Liver (tissue), 9 donors: ENCODE data around the gene VAMP4. TPM values are rescaled to one million over a fixed set of nuclear protein-coding genes. Genes with fewer than 3 reads are reported as not detected.
A peak's percentile ranks its signal among the peaks of the same experiment; 100 is the strongest.

Source experiments
- DNase-seq: peaks from one replicate; pipeline ENCODE4 v3.0.0-alpha.2; 2017; ENCODE audit warnings: low spot score
- H3K27ac ChIP-seq, 2 donors: one replicate each; pipeline ENCODE4 v1.7.0; 2013; ENCODE audit warnings: inconsistent platforms in 2 of 2, low read length in 2 of 2, control low read depth in 1 of 2, low read depth in 1 of 2, mild to moderate bottlenecking in 1 of 2
- H3K27me3 ChIP-seq, 4 donors: one replicate each; pipeline versions ENCODE4 v1.6.1 to v1.7.0; 2013; ENCODE audit warnings: low read length in 3 of 4, inconsistent platforms in 1 of 4, mild to moderate bottlenecking in 1 of 4, moderate library complexity in 1 of 4; ENCODE audit not compliant: control insufficient read depth in 4 of 4, insufficient read depth in 4 of 4
- H3K36me3 ChIP-seq, 4 donors: one replicate each; pipeline versions ENCODE4 v1.6.1 to v1.7.0; 2013; ENCODE audit warnings: low read length in 3 of 4, mild to moderate bottlenecking in 3 of 4, low read depth in 1 of 4, moderate library complexity in 1 of 4; ENCODE audit not compliant: control insufficient read depth in 4 of 4, insufficient read depth in 3 of 4
- H3K4me1 ChIP-seq, 4 donors: one replicate each; pipeline versions ENCODE4 v1.6.1 to v1.7.0; 2013; ENCODE audit warnings: low read length in 3 of 4, mild to moderate bottlenecking in 3 of 4, moderate library complexity in 1 of 4; ENCODE audit not compliant: control insufficient read depth in 4 of 4, insufficient read depth in 4 of 4
- H3K4me3 ChIP-seq, 3 donors: one replicate each; pipeline versions ENCODE4 v1.6.1 to v1.7.0; 2013; ENCODE audit warnings: low read length in 3 of 3, control low read depth in 1 of 3, low read depth in 1 of 3, mild to moderate bottlenecking in 1 of 3
- H3K9ac ChIP-seq, 2 donors: one replicate each; pipeline ENCODE4 v1.7.0; 2013; ENCODE audit warnings: low read length in 2 of 2, mild to moderate bottlenecking in 2 of 2, moderate library complexity in 2 of 2, control low read depth in 1 of 2, low read depth in 1 of 2
- H3K9me3 ChIP-seq, 4 donors: one replicate each; pipeline versions ENCODE4 v1.6.1 to v1.7.0; 2013; ENCODE audit warnings: low read length in 3 of 4; ENCODE audit not compliant: control insufficient read depth in 4 of 4
- ATF3 ChIP-seq: IDR thresholded peaks from 2 replicates; pipeline ENCODE4 v1.6.1; 2016; ENCODE audit warnings: antibody characterized with exemption
- FOXA2 ChIP-seq: IDR thresholded peaks from 2 replicates; pipeline ENCODE4 v1.6.1; 2016; ENCODE audit warnings: antibody characterized with exemption
- GABPA ChIP-seq, 2 donors: IDR thresholded peaks in 1 of 2; conservative IDR thresholded peaks in 1 of 2; 2 replicates each; pipeline ENCODE4 v1.6.1; 2016; ENCODE audit warnings: antibody characterized with exemption in 2 of 2, mild to moderate bottlenecking in 1 of 2, moderate library complexity in 1 of 2
- HNF4G ChIP-seq: IDR thresholded peaks from 2 replicates; pipeline ENCODE4 v1.6.1; 2016; ENCODE audit warnings: antibody characterized with exemption
- NR2F2 ChIP-seq: IDR thresholded peaks from 2 replicates; pipeline ENCODE4 v1.6.1; 2016; ENCODE audit warnings: antibody characterized with exemption
- RAD21 ChIP-seq, 2 donors: IDR thresholded peaks; 2 replicates each; pipeline ENCODE4 v1.6.1; 2016; ENCODE audit warnings: antibody characterized with exemption in 2 of 2, mild to moderate bottlenecking in 2 of 2
- REST ChIP-seq: IDR thresholded peaks from 2 replicates; pipeline ENCODE4 v1.6.1; 2016; ENCODE audit warnings: antibody characterized with exemption, mild to moderate bottlenecking
- RXRA ChIP-seq, 2 donors: IDR thresholded peaks; 2 replicates each; pipeline ENCODE4 v1.6.1; 2017 to 2018; ENCODE audit warnings: antibody characterized with exemption in 2 of 2, mild to moderate bottlenecking in 1 of 2
- SP1 ChIP-seq: IDR thresholded peaks from 2 replicates; pipeline ENCODE4 v1.6.1; 2018; ENCODE audit warnings: antibody characterized with exemption, mild to moderate bottlenecking
- TAF1 ChIP-seq: conservative IDR thresholded peaks from 2 replicates; pipeline ENCODE4 v1.6.1; 2016; ENCODE audit warnings: antibody characterized with exemption, mild to moderate bottlenecking
- YY1 ChIP-seq: IDR thresholded peaks from 2 replicates; pipeline ENCODE4 v1.6.1; 2016; ENCODE audit warnings: antibody characterized with exemption, mild to moderate bottlenecking
- WGBS: extraction: QIAGEN DNeasy Blood & Tissue Kit; methylation state at CpG from one replicate; pipeline ENCODE4 v1.1.7; 2013; 5-methylcytosine and 5-hydroxymethylcytosine counted together
- polyA plus RNA-seq, 2 donors: library from polyadenylated mRNA; stranded (reverse) in 1 of 2; unstranded in 1 of 2; fragments of 200-250 nt in 1 of 2; fragments of >200 nt in 1 of 2; fragmentation: Nextera tagmentation in 1 of 2; extraction: Ambion mirVana in 1 of 2; gene quantifications; one replicate each; pipeline versions ENCODE4 v1.2.1 to v1.2.3, GENCODE V29; 2013 to 2015
- total RNA-seq, 2 donors: library from RNA; depleted of rRNA; stranded (reverse); fragments of >200 nt; gene quantifications; one replicate each; pipeline ENCODE4 v1.2.3, GENCODE V29; 2014
- TF ChIP-seq, protein P1 (sequence below): IDR thresholded peaks from 2 replicates; pipeline ENCODE4 v1.6.1; 2016; ENCODE audit warnings: antibody characterized with exemption
- donor health status: healthy.
- donor health status: healthy.
- donor health status: healthy.
- donor health status: healthy.
- donor health status: healthy.

VAMP4 gene, protein sequence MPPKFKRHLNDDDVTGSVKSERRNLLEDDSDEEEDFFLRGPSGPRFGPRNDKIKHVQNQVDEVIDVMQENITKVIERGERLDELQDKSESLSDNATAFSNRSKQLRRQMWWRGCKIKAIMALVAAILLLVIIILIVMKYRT
- total RNA-seq (1 to 10 TPM; 4.7 to 4.9 TPM), polyA plus RNA-seq (1 to 10 TPM; 4.0 to 6.1 TPM)

DNA sequence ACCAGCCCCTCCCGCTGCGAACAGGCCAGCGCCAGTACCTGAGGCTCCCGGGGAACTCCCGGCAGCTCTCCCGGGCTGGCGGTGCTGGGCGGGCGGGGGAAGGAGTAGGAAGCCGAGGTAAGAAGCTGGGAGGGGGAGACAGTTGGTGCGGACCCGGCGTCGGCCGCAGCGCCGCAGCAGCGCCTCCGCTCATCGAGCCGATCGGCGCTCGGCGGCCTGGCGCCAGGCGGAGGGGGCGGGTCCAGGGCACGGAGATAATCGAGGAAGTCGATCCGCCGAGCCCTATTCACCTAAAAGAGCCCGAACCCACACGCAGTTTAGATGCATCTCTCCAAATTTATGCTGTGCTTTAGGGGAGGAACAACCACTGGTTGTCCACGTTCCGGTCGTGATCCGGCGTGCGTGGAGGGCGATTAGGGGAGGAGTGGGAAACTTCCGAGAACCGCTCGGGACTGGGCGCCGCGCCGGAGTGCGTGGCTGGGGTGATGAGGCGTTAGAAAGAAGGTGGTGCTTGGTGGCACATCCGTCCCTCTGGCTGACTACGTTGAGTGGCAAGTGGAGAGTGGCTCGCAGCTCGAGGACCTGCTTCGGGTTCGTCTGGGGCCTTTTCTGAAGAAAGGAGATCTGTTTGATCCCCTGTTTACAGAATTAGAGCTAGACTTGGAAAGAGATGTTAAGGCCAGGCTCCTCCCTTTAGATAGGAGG, at the start of gene VAMP4:
TSS of gene VAMP4 (minus strand) at position 194 of the 705 bp plus-strand sequence. CDS start 3,651 bp downstream, outside the sequence.
- peak; percentile 88 for DNase-seq
- Histone ChIP-seq H3K36me3 (peaks cover 0 to under 1% (median 0%) of the 10 kb centered on the region in 4 donors), H3K9me3 (no peaks in the 10 kb centered on the region), H3K9ac (peak within 1 kb of the TSS; percentile 91 to 98), H3K27ac (peak within 1 kb of the TSS; percentile 93 to 98), H3K27me3 (no peaks in the 10 kb centered on the region), H3K4me3 (peak within 1 kb of the TSS; percentile 87 to 92 (median 91)), H3K4me1 (peaks cover 4 to 20% (median 10%) of the 10 kb centered on the region in 4 donors)
- WGBS = under 1% methylated on average over 57 of the region's 57 CpGs
- TF ChIP-seq GABPA (IDR thresholded peaks at IDR 0.05 in 1 of 2, conservative IDR thresholded peaks at IDR 0.05 in 1 of 2) = peak in 1 of 2 donors; percentile 45
- TF ChIP-seq, protein P1, sequence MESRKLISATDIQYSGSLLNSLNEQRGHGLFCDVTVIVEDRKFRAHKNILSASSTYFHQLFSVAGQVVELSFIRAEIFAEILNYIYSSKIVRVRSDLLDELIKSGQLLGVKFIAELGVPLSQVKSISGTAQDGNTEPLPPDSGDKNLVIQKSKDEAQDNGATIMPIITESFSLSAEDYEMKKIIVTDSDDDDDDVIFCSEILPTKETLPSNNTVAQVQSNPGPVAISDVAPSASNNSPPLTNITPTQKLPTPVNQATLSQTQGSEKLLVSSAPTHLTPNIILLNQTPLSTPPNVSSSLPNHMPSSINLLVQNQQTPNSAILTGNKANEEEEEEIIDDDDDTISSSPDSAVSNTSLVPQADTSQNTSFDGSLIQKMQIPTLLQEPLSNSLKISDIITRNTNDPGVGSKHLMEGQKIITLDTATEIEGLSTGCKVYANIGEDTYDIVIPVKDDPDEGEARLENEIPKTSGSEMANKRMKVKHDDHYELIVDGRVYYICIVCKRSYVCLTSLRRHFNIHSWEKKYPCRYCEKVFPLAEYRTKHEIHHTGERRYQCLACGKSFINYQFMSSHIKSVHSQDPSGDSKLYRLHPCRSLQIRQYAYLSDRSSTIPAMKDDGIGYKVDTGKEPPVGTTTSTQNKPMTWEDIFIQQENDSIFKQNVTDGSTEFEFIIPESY = no peak
- peak; percentile 51 for TF ChIP-seq YY1
- peak in 1 of 2 donors; percentile 21 for TF ChIP-seq RAD21 (IDR thresholded peaks at IDR 0.05)
- peak; percentile 88 for TF ChIP-seq TAF1
- no peak for TF ChIP-seq RXRA (IDR thresholded peaks at IDR 0.05)
- TF ChIP-seq REST = peak; percentile 37
- TF ChIP-seq NR2F2 = peak; percentile 24
- TF ChIP-seq FOXA2 = no peak
- TF ChIP-seq SP1 = peak; percentile 57
- no peak for TF ChIP-seq ATF3

- no peaks in the 10 kb centered on the region for H3K27me3 ChIP-seq
- H3K4me3 ChIP-seq = no peak overlapping the region
- H3K9ac ChIP-seq = no peak overlapping the region
- no peak overlapping the region for H3K27ac ChIP-seq
- H3K4me1 ChIP-seq = no peaks in the 10 kb centered on the region
- 86% methylated on average over 6 of the region's 6 CpGs for WGBS
- TF ChIP-seq HNF4G (no peak), FOXA2 (no peak), RXRA (IDR thresholded peaks at IDR 0.05) (no peak)
- no peak for DNase-seq
- peaks cover 24 to 96% (median 69%) of the 10 kb centered on the region in 4 donors for H3K36me3 ChIP-seq
- H3K9me3 ChIP-seq = no peaks in the 10 kb centered on the region
Observed at GRCh38 chr1:171790318-171790717, 48.5 kb upstream of the VAMP4 start.
